HG02852 (cell line): ENCODE results near the gene ANKRD53.
A peak's percentile ranks its signal among the peaks of the same experiment; 100 is the strongest.
"Not testable (repeated sequence)": the region's sequence is repeated elsewhere in the genome, so short reads cannot be mapped to it uniquely, and the experiment has no call there.

Experiments
- ATAC-seq: cut with Tn5 transposase; IDR thresholded peaks from one replicate; pipeline ENCODE4 v1.9.1; 2021; ENCODE audit warnings: mild to moderate bottlenecking, moderate library complexity; ENCODE audit not compliant: unreplicated experiment

Gene ANKRD53

DNA sequence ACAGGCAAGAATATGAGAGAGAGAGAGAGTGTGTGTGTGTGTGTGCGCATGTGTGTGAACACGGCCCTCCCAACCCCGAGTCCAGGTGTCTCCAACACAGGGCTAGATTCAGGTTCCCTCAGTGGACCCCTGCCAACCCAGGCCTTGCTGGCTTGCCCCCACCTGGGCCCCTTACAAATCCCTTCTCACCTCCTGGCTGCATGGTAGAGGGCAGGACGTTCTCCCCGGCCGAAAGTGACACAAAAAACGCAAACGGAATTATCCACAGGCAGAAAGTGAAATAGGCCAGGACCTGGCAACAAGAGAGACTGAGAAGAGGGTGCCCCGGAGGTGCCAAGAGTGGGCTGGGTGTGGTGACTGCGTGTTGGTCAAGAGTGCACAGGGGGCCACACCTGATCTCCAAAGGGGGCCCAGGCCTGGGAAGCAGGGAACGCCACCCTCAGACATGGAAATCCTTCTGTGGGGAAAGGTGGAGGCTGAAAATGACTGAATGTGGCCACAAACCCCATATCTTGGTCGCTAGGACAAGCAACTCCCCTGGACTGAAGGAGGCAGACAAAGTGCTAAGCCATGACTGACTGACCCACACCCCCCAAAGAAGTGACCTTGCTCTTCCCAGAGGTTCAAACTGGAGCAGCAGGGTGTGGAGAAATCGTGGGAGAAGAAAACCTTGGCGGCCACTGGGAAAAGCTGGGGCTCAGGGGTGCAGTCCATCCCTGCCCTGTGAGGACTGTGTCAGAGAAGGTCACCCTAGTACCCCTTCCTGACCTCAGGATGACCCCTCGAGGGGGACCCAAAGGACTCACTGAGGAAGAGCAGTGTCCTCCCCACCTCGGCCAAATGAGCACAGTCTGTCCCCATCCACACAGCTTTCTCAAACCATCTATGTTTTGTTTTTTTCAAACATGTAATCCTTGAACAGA is 10.6 kb downstream of the ANKRD53 start:
- ATAC-seq, result no peak

DNA sequence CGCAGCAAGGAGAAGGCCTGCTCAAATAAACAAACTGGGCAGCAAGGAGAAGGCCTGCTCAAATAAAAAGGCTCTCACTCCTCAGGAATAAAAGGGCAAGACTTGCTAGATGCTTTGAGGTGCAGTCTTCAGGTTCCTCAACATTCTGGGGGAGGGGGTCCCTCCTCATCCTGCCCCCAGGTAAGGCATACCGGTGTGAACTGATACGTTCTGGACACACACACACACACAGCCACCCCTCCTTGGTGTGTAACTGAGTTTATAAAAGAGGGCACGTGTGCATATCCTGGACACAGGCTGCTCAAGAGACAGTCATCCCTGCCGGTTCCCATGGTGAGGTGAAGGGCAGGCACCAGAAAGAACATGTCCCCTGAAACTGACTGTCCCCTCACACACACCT is 11.8 kb downstream of the ANKRD53 start:
- no peak for ATAC-seq

DNA sequence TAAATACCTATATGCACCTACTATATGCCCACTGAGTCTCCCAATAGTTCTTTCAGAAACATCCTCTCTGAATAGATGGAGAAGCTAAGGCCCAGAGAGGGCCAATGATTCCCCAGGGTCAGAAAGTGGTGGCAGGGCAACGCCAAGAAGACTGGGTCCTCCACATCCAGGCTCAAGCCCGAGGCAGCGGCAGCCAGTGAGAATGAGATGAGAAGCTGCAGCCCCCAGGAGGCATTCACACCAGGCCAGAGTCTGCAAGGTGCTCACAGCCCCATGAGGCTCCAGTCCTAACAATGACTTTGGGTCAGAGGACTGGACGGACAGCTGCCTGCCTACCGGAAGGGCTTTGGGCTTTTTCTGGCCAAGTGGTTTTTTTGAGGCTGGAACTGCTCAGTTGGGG is 12.7 kb downstream of the ANKRD53 start:
- ATAC-seq, result no peak

DNA sequence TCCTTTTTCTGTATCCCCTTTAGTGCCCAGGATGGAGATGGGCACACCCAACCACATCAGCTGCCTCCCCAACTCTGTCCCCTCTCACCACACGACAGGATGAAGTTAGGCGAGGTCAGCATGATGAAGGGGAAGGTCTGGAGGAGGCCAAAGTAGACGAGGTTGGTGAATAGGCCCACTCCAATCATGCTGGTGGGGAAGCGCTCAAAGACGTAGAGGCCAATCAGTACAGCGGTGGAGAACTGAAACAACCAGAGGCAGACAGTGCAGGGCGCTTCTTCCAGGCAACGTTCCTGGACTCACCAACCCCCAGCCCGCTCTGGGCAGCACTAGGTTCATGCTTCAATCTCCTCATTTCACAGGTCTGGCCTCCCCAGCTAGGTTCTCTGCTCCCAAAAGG is 13.3 kb downstream of the ANKRD53 start:
- ATAC-seq, result no peak

DNA sequence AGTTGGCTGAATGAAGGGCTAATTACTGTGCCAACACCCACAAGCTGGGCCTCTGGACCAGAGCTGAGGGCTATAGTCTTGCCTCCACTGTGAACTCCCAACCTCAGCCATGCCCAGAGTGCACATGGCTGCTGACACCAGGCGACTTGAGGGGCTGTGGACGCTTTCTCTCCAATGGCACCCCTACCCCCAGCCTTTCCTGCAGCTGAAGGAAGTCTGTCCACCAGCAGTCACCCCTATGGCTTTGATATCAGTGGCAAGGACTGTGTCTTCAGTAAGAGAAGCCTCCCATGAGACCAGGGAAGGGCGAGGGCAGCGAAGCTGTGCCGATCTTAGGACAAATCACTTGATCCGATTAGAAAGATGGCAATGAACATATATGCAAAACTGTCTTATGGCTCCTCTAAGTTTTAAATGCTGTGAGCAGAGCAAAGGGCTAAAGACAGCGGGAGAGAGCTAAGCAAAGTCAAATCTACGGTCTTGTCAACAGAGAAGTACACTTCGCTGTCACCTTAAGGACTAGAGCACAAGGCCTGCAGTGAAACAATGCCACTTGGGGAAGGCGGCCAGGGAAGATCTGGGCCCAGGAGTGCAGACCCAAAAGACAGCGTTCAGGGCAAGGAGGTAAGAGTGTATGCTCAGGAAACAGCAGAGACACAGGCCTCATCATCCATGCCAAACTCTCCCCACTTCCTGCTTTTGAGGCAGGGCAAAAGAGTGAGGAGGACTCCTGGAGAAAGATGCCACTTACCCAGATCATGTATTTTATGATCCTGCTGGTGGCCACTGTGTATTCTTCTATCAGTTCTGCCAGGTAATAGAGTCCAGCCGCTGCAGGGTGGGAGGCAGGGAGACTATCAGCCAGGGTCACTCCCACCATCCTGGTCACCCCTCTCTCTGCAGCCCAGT is 14.8 kb downstream of the ANKRD53 start:
- no peak for ATAC-seq

DNA sequence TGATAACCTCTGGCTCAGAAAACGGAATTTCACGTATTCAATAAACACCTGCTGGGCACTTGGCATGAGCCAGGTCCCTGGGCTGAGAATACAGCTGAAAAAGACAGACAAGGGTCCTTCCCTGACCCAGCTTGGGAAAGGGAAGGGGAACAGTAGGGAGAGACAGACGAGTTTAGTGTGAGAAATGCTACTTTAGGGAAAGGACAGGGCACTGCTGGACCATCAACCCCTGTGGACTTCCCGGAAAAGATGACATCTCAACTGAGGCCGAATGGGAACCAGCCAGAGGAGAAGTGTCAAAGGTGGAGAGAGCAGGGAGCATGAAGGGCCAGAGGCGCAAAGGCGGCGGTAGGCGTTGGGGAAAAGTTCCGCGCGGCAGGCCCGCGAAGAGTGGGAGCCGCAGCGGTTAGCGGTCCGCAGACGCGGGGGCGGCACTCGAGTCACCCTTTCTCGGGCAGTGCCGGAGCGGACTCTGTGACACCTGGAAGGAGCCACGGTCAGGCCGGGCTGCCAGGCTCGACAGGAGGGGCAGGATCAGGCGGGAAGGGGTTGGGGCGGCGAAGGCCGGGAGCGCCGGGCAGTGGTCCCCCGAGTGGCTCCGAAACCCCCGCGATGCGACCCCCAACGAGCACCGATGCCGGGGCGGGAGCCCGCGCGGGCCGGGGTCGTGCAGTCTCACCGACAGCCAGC is 15.7 kb downstream of the ANKRD53 start:
- ATAC-seq, result peak; percentile 37

DNA sequence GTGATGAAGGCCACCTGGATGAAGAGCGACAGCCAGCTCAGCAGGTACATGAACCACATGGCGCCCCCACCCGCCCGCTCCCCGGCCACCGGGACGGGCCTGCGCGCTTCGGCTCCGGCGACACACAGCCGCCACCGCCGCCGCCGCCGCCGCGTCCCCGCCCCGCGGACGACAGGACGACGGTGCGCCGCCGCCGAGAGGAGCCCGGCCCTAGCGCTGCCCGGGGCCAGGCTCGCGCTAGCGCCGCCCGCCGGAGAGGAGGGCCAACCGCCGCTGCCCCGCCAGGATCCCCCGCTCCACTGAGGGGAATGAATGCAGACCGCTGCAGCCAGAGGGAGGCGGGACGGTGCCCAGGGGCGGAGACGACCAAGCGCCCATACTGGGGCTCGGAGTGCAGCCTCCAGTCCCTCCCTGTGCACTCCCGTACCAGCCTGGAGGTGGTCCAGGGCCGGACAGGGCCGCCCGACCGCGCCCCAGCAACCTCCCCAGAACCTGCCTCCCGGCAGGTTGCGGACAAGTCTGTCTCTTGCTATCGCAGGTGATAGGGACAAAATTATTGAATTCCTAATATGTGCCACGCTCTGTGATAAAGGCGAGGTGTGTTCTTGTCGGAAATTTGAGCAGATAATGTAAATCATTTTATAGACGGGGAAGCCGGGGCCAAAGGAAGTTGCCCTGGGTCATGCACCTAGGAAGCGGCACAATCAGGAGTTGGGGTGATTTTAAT is 16.4 kb downstream of the ANKRD53 start, which contains the start of gene TEX261:
Gene TEX261 (minus strand): TSS at position 175 of the 727 bp plus-strand sequence. CDS start 116 bp downstream, at position 59.
- ATAC-seq, result peak; percentile 94

DNA sequence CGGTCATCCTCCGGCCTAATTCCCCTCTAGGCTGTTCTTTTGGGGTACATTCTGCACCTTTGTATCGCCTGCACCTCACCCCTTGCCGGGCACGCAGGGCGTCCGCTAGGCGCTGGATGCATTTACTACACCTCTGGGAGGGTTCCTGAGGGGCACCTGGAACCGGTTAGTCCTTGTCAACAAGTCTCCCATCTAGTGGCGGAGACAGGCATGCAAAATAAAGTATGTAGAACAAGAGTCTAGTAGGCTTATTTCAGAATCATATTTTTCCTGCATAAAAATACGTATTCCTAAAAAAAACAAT is 16.9 kb downstream of the ANKRD53 start:
- ATAC-seq, result peak; percentile 47

DNA sequence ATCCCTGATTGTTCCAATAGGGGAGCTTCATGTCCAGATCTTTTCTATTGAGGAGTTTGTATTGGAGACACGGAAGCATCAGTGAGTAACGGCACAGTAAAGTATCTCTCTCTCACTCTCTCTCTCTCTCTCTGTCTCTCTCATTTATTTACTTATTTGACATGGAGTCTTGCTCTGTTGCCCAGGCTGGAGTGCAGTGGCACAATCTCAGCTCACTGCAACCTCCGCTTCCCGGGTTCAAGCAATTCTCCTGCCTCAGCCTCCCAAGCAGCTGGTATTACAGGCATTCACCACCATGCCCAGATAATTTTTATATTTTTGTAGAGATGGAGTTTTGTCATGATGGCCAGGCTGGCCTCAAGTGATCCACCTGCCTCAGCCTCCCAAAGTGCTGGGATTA is 20.5 kb downstream of the ANKRD53 start:
- not testable (repeated sequence) for ATAC-seq

DNA sequence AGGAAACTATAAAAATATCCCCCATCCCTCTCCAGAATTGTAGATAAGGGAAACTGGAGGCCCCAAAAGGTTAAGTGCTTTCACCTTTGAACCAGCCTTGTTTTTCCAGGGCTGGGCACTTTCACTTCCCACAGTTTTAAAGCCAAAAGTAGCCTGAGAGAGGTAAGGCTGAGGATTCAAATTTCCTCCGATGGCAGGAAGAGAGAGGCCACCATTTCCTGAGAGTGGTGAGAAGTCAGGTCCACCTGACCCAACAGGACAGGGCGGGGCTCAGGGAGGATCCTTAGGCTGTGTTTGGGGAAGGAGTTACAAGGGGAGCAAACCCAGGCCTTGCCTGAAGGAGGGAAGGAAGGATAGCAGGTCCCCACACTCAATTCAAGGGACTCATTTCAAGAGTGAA is 20.9 kb downstream of the ANKRD53 start:
- ATAC-seq, result no peak

DNA sequence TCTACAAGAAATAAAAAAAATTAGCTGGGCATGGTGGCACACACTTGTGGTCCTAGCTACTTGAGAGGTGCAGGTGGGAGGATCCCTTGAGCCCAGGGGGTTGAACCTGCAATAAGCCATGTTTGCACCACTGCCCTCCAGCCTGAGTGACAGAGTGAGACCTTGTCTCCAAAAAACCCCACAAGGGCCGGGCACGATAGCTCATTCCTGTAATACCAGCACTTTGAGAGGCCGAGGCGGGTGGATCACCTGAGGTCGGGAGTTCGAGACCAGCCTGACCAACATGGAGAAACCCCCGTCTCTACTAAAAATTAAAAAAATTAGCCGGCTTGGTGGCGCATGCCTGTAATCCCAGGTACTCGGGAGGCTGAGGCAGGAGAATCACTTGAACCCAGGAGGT is 21.5 kb downstream of the ANKRD53 start:
- not testable (repeated sequence) for ATAC-seq

DNA sequence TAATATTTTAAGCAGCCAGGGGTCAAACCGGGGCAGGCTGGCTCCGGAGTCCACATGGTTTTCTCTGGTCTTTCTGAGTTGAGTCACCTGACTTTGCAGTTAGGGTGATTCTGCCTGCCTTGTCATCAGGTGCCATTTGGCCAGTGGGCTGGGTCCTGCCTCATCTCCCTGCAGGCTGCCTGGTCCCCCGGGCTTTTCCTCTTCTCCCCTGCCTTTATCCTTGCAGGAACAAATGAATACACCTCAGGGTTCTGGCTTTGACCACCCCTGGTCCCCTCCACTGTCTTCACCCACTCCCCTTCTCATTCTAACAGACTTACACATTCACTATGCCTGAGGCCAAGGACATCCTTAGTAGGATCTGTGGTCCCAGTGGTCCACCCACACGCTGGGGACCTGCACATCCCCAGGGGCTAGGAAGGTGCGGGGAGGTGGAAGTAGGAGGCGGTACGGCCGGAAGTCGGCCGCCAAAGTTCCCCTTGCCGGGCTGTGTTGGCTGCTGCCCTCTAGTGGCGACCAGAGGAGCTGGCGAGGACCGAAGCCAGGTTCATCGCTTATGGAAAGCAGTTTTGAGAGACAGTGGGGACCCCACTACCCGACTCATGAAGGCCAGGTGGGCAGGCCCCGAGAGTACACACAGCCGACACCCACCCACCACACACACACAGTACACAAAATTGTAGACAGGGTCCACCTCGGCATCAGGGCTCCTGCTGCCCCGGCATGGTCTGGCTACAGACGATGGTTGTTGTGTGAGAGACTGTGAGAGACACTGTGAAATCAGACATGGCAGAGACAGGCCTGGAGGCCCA is 22.6 kb downstream of the ANKRD53 start:
- peak; percentile 95 for ATAC-seq

DNA sequence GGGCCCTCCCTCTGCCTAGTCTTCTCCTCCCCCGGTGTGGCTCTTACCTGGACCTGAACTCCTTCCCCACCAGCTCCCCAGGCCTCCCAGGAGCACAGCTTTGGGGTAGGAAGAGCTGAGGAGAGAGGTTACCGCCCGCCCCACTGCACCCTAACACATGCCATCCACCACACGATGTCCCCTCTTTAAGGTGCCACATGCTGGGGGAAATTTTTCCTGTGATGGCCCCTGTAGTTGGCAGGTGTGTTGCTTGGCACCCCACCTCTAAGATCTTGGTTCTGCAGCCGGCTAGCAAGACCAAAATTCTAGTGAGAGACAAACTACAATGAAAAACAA is 23.1 kb downstream of the ANKRD53 start:
- ATAC-seq, result no peak

DNA sequence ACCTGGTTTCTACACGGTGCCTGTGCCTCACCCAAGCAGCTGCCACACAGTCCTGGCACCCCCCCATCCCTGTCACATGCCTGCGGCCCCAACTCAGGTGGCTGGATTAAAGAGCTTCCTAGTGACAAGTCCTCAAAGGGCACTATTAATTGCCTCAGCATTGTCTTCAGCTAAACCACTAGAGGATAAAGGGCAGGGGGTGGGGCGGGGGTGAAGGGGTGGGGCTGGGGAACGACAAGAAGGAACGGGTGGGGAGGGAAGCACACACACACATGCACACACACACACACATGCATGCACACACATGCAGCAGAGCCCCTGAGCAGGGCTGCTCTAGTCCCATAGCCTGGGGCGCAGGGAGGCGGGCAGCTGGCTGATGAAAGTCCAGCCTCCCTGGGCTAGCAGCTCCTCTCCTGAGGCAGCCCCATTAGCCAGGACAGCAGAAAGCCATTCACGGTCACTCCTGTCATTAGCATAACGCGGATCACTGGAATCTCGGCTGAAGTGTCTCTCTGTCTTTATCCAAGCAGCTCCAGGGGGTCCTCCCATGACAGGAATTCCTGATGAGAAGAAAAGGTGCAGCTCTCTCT is 23.6 kb downstream of the ANKRD53 start:
- ATAC-seq, result no peak

DNA sequence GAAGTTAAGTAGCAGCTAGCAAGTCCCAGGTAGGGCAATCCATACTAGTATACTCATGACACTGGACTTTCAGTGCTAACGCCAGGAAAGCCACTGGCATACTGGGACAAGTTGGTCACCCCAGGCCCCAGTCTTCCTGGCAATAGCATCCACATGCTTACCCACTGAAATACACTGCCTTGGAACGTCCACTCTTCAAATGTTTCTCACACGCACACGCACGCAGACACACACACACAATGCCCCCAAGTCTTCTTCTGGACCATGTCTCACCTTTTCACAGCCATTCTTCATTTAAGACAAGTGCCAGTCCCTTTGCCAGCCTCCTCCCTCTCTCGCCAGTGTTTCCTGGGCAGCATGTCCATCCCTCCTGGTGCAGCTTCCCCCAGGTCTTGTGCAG is 25.0 kb downstream of the ANKRD53 start:
- no peak for ATAC-seq

DNA sequence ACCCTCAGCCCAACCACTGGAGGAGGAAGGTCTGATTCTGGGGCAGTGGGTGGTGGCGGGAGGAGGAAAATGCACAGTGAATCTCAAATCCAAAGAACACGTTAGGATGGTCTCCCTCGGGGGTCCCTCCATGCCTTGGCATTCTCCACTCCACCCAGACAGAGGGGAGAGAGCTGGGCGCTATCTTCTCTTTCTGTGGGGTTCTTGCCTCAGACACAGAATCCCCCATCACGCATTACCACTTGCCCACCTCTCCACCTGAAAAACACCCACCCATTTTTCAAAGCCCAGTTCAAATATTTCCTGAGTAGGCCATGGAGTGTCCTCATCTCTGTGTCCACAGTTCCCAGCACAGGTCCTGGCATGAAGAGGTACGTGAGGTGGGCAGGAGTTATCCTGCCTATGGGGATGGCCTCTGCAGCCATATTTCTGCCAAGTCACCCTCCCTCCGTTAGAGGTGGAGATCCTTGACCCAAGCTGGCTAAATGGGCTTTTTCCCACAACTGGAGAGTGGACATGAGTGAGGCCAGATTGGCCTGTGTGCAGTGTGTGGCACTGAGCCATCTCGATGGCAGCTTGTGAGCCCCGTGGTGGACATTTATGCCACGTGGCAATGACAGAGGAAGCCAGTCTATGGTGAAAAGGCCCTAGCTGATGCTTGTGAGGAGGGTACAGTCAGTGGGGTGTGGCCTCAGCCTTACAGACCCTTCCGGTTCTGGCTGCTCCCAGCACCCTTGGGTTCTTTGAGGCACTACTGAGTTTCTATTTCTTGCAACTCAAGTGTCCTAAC is 25.7 kb downstream of the ANKRD53 start:
- ATAC-seq, result no peak

DNA sequence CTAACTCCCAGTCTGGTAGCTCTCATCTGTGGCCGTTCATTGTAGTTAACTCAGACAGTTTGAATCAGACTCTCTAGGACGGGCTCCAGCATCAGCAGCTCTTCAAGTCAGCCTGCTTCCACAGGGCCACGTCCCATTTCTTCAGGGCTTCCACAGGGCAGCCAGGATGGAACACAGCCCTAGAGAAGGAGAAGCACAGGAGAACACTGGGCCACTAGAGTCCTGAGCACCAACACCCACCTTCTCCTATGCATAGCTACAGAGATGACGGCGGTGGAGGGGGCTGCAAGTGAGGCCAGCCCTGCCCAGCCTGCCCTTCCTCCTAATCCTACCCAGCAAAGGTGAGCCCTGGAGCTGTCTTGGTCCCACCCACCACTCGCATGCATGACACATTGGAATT is 26.4 kb downstream of the ANKRD53 start:
- no peak for ATAC-seq

DNA sequence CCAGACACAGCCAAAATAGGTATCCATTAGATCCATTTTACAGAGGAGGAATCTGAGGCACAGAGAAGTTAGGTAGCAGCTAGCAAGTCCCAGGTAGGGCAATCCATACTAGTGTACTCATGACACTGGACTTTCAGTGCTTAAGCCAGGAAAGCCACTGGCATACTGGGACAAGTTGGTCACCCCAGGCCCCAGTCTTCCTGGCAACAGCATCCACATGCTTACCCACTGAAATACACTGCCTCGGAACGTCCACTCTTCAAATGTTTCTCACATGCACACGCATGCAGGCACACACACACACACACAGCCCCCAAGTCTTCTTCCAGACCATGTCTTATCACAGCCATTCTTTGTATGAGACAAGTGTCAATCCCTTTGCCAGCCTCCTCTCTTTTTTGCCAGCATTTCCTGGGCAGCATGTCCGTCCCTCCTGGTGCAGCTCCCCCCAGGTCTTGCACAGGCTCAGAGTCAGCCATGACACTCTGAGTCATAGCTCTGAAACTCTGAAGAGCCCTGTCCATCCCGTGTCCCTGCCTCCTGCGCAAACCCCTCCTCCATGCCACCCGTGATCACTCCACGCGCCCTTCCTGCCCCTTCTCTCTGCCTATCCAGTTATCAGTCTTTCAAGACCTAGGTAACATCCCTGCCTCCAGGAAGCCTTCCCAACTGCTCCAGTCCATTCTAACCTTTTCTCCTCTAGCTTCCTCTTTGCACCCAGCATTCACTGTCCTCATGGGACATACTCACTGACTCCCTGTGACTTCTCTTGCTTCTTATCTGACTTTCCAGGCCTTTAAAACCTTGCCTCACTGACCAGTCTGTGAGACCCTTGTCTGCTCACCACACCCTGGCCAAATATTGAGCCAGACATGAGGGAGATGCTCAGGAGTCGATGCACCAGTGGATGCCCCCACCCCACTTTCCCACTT is 27.1 kb downstream of the ANKRD53 start:
- ATAC-seq, result no peak
